Skin epidermis (tissue), 12 donors: Measurements from ENCODE around the gene ITGB6.

Source experiments
- H3K27ac ChIP-seq, 21 experiments: fragments of 200-600 bp; sonication (generic) in 11 of 21; one replicate each; pipeline ENCODE4 v1.5.0; 2020; ENCODE audit warnings: mild to moderate bottlenecking in 3 of 21, inconsistent platforms in 2 of 21, moderate library complexity in 2 of 21
- H3K4me3 ChIP-seq, 7 experiments: fragments of 200-600 bp; sonication (generic) in 2 of 7; one replicate each; pipeline ENCODE4 v1.5.0; 2020; ENCODE audit warnings: inconsistent platforms in 2 of 7, mild to moderate bottlenecking in 2 of 7, moderate library complexity in 1 of 7

The ITGB6 gene

DNA sequence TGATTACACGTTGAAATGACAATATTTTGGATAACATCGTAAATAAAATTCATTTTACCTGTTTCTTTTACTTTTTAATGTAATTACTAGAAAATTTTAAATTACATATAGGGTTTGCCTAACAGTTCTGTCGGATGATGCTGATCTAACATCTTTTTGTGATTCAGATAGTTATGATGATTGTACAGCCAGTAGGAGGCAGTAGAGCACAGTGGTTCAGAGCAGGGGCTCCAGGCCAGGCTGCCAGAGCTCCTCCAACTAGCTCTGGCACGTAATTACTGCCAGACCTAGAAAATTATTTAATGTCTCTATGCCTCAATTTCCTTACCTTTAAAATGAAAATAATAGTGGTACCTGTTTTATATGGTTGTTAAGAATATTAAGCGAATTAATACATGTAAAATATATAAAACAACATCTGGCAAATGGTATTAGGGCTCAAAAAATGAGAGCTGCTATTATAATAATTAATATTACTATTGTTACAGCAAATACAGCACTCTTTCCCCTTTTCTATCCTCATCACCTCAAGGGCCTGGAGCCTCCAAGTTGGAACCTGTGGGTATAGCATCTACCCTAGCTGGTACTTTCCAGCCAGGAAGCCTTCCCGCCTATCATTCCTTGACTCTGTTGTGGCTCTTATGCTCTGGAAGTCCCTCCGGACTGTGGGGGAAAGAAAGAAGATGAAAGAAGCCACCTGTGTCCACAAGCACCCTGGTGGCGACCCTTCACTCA, 90.0 kb downstream of the ITGB6 start:
- peak overlapping the region in 9 of 21 experiments; percentile 3 to 70 (median 41) for H3K27ac ChIP-seq
- no peak overlapping the region for H3K4me3 ChIP-seq

- Histone ChIP-seq H3K27ac (peak overlapping the region in 1 of 21 experiments; percentile 70), H3K4me3 (no peak overlapping the region)
Observed at GRCh38 chr2:160109243-160109642, 90.8 kb downstream of the ITGB6 start.

GRCh38 chr2:160108646-160109045, 91.4 kb downstream of the ITGB6 start:
- no peak overlapping the region for H3K4me3 ChIP-seq
- H3K27ac ChIP-seq = peak overlapping the region in 2 of 21 experiments; percentile 37 to 51

DNA sequence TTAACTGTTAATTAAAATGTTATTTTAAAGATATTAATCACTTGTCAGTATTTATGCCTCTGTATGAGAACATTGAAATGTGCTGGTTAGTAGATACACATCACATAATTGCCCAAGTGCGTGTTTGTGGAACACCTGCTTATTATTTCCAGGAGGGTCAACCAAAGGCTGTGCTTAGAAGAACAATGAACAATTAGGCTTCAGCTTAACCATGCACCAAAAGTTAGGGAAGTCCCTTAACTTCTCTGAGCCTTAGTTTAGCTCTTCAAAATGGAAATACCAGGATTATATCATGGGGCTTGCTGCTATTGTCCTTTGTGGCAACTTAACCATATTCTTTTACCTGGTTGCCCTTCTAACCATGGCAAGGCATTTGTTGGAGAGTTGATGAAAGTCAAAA, 94.7 kb downstream of the ITGB6 start:
- Histone ChIP-seq H3K27ac (no peak overlapping the region), H3K4me3 (no peak overlapping the region)

DNA sequence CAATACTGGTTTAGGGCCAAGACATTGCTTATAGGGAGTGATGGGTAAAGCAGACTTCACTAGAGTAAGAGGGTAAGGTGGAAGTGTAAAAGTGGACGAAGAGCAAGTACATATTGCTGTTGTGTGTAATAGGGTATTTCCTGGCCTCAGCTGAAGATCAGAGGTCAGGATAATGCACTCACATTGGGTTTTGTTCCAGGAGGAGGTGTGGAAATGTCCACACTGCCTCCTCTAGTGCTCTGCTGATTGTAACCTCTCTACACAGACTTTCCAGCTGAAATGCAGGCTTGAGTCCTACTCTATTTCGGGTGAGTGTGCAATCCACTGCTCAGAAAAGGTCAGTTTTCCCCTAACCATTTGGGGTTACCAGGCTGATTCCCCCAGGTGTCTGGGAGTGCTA, 96.0 kb downstream of the ITGB6 start:
- Histone ChIP-seq H3K4me3 (no peak overlapping the region), H3K27ac (no peak overlapping the region)

DNA sequence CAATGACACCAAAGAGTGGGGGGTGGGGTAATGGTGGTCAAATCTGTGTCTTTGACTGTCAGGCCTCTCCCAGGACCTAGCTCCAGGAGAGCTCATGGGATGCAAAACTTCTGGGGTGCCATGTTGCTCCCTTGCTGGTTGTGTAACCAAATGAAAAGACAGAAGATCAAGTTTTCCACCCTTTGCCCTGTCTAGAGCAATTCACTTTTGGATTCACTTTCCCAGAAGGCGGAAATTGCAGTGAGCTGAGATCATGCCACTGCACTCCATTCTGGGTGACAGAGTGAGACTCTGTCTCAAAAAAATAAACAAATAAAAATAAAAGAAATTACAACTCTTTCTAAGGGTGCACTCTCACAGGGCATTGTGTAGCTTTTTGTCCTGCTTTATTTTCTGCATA, 102.7 kb downstream of the ITGB6 start:
- Histone ChIP-seq H3K27ac (peak overlapping the region in 3 of 21 experiments; percentile 9 to 29 (median 24)), H3K4me3 (no peak overlapping the region)

GRCh38 chr2:160096409-160096808, 103.7 kb downstream of the ITGB6 start:
- Histone ChIP-seq H3K4me3 (no peak overlapping the region), H3K27ac (peak overlapping the region in 1 of 21 experiments; percentile 10)

DNA sequence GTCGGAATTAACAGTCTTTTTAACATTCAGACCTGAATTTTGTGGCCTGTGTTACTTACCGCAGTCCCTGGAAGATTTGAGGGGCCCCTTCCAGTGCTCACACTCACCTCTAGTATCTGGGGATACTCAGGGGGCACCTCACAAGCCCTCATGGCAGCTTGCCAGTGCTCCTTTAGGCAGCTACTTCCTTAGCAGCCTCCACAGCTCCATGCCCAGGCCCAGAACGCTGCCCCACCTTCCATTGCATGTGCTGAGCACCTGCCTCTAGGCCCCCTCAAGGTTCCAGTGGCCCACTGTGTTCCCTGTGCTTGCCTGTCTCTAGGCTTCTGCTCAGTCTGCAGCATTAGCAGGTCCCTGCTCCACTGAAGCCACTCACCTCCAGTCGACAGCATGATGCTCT, 107.6 kb downstream of the ITGB6 start:
- no peak overlapping the region for H3K4me3 ChIP-seq
- peak overlapping the region in 4 of 21 experiments; percentile 18 to 62 (median 22) for H3K27ac ChIP-seq

DNA sequence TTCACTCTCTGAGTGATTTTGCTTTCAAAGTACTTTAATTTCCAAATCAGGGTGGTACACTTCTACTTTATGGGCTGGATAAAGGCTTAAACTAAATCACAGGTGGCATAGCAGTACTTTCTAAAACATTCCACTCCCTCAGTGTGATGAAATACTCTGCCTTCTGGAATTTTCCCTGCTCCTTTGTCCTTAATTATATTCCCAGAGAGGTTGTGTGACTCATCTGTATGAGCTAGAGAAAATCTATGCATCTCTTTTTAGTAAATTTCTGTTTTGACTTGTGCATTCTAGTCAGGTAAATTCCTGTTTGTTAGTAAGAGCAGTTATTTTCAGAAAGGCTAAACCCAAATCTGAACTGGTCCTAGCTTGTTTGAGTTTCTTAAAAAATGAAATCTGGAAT, 108.7 kb downstream of the ITGB6 start:
- peak overlapping the region in 1 of 21 experiments; percentile 62 for H3K27ac ChIP-seq
- no peak overlapping the region for H3K4me3 ChIP-seq

DNA sequence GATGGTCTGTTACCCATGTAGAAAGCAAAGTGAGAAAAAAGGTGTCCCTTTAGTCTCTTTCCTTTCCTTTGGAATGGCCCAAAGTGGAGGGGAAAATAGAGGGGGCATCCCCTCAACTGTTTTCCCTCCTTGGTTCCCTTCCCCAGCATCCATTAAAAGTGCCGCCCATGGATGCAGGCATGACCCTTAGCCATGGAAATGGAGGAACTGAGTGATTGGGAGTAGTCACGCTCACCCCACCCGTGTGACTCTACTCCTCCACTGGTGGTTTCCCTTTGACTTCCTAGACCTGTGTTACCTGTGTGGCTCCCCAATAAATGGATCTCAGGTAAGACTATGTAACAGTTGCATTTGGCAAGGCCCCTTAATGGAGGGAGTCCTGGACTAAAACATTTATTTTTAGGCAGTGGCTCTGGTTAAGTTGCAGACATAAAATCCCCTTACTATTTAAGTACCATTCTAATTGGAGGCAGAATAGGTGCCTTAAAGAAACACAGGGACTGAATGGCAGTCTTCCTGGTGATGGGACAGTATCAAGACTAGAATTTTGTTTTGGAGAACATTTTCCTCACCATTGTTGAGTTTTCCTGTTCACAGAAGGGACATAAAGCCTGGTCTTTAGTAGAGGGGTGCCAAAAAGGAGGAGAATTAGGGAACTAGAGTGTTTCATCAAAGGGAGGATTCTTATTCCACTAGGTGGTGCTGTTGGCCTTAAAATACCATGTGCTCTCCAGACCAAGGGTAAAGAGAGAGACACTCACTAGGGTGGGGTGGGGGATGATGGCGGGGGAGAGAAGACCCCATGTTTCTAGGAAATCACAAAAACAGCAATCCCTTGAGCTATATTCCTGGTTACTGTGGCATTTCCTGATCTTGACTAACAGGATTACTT, 112.0 kb downstream of the ITGB6 start:
- Histone ChIP-seq H3K4me3 (no peak overlapping the region), H3K27ac (no peak overlapping the region)

DNA sequence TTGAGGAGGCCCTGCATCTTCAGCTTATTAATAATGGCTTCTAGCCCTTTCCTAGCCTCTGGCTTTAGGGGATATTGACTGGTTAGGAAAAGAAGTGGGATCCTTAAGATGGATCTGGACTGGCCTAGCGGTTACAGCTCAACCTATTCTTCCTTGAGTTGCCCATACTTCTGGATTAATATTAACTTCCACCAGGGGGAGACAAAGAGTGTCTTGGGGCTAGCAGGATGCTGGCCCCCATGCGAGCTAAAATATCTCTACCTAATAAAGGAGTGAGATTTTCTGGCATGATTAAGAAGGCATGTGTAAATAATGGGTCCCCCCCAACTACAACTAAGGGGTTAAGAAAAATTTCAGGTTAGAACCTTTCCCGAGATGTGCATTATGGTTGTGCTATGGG, 114.4 kb downstream of the ITGB6 start:
- no peak overlapping the region for H3K4me3 ChIP-seq
- no peak overlapping the region for H3K27ac ChIP-seq

DNA sequence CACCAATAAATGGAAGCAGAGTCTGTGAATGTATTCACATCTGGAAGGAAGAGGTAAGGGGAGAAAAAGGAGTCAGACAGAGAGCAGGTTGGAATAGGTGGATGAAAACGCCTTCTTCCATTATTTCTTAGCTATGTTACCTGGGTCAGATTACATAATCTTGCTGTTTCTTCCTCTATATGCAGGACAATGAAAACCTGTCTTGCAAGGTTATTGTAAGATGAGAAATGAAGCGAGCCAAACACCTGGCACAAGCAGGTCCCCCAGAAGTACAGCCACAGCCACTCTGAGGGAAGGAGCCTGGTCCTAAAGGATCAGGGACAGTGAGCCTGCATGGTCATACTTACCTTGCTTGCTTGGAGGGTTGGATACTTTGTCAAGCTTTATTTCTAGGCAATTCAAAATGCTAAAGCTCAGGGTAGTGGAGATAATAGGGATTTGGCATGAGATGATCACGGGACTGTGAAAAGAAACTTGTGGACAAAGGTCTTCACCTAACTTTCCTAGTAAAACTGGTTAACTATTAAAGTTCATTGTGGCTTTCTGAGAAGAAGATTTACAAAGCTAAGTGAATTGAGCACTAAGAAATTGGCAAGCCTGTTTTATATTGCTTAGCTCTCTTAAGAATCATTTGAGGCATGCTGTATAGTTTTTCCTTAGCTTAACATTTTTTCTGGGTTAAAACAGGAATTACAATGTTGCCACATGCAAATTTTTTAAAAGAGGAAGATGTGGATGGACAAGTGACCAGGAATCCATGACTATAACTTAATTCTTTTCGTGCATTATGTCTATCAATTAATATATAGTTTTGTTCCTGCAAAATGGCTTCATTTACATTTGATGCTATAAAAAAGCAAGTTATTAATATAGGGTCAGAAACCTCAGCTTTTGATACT, 121.9 kb downstream of the ITGB6 start:
- Histone ChIP-seq H3K27ac (no peak overlapping the region), H3K4me3 (no peak overlapping the region)

DNA sequence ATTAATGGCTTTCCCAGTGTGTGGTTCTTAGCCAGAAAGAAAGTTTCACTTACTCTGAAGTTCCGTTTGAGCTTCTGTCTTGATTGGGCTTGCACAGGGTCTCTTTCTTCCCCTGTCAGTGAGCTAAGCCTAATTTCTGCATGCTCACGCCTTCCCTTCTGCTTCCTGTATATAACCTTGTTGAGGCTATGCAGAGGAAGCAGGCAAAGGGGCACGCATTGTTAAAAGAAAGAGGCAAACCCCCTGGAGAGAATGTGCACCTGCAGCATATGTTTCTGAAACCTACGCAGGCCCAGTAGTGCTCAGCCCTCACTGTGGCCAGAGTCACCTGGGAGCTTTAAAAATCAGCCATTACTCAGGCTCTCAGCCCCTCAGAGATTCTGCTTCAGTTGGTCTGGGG, 123.2 kb downstream of the ITGB6 start:
- no peak overlapping the region for H3K27ac ChIP-seq
- no peak overlapping the region for H3K4me3 ChIP-seq

GRCh38 chr2:160076241-160076640, 123.8 kb downstream of the ITGB6 start:
- Histone ChIP-seq H3K4me3 (no peak overlapping the region), H3K27ac (no peak overlapping the region)

DNA sequence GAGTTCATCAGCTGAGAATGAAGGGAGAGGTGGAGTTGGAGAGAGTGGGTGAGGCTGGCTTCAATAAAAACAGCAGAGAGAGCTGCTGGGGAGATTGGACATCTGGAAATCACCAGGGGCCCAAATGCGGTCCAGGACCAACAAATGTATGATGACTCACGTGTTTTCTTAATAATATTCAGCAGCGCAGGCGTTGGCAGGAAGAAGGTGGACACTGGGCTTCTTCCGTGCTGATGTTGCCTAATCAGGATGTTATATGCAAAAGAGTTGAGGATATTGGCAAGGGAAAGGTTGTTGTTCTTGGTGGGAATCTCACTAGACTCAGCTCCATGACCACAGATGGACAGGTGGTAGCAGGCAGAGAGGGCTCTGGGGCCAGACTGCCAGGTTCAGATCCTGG, 124.9 kb downstream of the ITGB6 start:
- no peak overlapping the region for H3K27ac ChIP-seq

DNA sequence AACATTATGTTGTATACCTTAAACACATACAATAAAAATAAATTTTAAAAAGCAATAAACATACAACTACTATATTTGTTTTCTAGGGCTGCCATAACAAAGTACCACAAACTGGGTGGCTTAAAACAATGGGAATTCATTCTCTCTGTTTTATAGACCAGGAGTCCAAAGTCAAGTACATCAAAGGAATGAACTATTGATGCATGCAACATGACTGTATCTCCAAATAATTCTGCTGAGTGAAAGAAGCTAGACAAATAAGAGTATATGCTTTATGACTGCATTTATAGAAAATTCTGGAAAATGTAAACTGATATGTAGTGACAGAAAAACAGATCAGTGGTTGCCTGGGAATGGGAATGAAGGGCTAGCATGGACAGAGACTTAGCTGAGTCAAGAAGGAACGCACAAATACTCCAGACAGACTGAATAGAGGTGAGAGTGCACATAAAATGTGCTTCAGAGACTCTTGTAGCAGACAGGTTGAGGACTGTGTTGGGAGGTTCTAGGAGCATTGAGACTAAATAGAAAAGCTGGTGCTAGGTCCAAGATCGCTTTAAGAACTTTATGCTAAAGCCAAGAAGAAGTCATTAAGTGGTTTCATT, 126.7 kb downstream of the ITGB6 start:
- Histone ChIP-seq H3K27ac (no peak overlapping the region), H3K4me3 (no peak overlapping the region)

More for the DNA sequence above, 124.9 kb downstream of the ITGB6 start:
- no peak overlapping the region for H3K4me3 ChIP-seq

GRCh38 chr2:160068906-160069305, 131.2 kb downstream of the ITGB6 start:
- Histone ChIP-seq H3K27ac (no peak overlapping the region), H3K4me3 (no peak overlapping the region)

DNA sequence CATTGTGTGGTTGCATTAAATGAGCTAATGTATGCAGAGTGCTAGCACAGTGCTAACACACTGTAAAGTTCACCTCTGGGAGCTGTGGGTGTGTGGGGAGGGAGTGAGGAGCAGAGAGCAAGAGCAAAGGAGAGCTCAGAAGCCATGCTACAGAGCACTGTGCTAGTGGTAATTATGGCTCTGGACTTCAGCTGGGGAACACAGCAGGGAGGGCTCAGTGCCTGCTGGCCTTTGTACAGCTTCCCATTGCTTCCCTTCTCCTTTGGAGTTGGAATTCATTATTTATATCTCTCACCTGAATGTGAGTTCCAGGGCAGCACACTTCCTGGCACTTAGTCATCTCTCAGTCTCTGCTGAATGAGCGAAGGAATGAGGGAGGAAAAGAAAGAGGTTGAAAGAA, 135.2 kb downstream of the ITGB6 start:
- no peak overlapping the region for H3K27ac ChIP-seq

DNA sequence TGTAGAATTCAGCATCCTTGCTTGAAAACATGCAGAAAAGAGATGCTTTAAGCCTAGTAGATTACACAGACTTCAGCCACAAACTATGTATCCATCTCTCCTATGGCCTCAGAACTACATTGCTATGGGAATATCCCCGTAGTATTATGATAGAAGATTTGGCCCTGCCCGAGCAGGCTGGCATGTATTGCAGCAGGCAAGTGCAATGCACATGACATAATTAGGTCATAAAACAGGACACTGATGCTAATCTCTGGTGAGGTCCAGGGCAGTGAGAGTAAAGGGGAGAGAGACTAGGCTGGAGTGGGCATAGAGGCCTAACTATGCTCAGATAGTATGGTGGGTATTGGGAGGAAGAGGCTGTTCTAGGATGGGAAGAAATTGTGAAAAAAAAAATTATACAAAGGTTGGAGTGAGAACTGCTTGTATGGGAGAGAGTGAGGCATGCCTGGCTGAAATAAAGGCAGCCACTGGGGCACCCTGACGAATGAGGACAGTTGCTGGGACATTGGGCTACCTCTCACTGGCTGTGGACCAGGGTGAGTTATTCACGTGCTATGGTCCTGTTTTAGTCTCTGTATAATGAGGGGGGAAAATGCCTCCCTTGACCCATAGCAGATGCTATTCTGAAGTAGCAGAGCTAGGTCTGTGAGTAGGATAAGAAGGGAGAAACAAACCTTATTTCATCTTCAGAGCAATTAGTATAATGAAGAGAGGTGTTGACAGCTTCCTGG, 136.0 kb downstream of the ITGB6 start:
- no peak overlapping the region for H3K27ac ChIP-seq

More for the DNA sequence above, 135.2 kb downstream of the ITGB6 start:
- H3K4me3 ChIP-seq = no peak overlapping the region

More for the DNA sequence above, 136.0 kb downstream of the ITGB6 start:
- no peak overlapping the region for H3K4me3 ChIP-seq
